ENCODE results near the gene CYP4A11.
"Not testable (repeated sequence)": the region's sequence is repeated elsewhere in the genome, so short reads cannot be mapped to it uniquely, and the experiment has no call there.

Gene CYP4A11

GRCh38 chr1:46910790-46911189 lies 30.5 kb downstream of the CYP4A11 start:
- no peak for DNase-seq (ENCODE audit: low read depth)

- DNase-seq (ENCODE audit: low read depth), result no peak
These were observed 37.8 kb downstream of the CYP4A11 start for GRCh38 chr1:46903481-46903880.

DNA sequence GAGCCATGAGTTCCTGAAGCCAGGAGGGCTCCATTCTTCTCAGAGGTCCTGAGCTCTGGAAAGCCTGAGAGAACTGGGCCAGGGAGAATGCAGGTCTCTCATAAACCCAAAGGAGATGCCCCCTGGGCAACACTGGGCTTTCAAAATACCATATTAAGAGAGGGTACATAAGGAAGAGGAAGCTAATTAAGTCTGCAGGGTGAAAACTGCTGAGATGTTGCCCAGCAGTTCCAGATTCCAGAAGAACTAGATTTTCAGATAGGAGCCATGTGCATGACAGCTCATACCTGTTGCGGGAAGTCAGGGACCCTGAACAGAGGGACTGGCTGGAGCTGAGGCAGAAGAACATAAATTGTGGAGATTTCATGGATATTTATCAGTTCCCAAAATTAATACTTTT lies 40.9 kb downstream of the CYP4A11 start:
- DNase-seq (ENCODE audit: low read depth), result no peak

DNA sequence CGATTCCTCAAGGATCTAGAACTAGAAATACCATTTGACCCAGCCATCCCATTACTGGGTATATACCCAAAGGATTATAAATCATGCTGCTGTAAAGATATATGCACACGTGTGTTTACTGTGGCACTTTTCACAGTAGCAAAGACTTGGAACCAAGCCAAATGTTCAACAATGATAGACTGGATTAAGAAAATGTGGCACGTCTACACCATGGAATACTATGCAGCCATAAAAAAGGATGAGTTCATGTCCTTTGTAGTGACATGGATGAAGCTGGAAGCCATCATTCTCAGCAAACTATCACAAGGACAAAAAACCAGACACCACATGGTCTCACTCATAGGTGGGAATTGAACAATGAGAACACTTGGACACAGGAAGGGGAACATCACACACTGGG lies 59.6 kb downstream of the CYP4A11 start:
- DNase-seq (ENCODE audit: low read depth), result not testable (repeated sequence)

All from GM04504 (cell line).